Left lung (tissue), 14 donors: Measurements from ENCODE around the gene PROKR1. TPM values are rescaled to one million over a fixed set of nuclear protein-coding genes. Genes with fewer than 3 reads are reported as not detected.
"Not testable (repeated sequence)": the region's sequence is repeated elsewhere in the genome, so short reads cannot be mapped to it uniquely, and the experiment has no call there.

Experiments used
- ATAC-seq: fragments of 200-7000 bp; cut with Tn5 transposase; one replicate; pipeline ENCODE4 v1.9.1; 2020; ENCODE audit warnings: moderate library complexity
- DNase-seq, 4 donors: peaks; one replicate each; pipeline ENCODE4 v3.0.0-alpha.2; 2013 to 2020
- H3K27ac ChIP-seq, 2 donors: fragments of 200-600 bp; sonication (generic) in 1 of 2; one replicate each; pipeline versions ENCODE4 v1.5.0 to v1.8.0; 2020 to 2021
- H3K27me3 ChIP-seq, 2 donors: fragments of 200-600 bp; sonication (generic) in 1 of 2; one replicate each; pipeline versions ENCODE4 v1.5.0 to v1.8.0; 2020 to 2021
- H3K36me3 ChIP-seq, 2 donors: fragments of 200-600 bp; sonication (generic) in 1 of 2; one replicate each; pipeline versions ENCODE4 v1.5.0 to v1.8.0; 2020 to 2021
- H3K4me1 ChIP-seq, 2 donors: fragments of 200-600 bp; one replicate each; pipeline ENCODE4 v1.8.0; 2021
- H3K4me3 ChIP-seq, 2 donors: fragments of 200-600 bp; sonication (generic) in 1 of 2; one replicate each; pipeline versions ENCODE4 v1.5.0 to v1.8.0; 2020 to 2021; ENCODE audit warnings: mild to moderate bottlenecking in 1 of 2
- H3K9me3 ChIP-seq, 2 donors: fragments of 200-600 bp; sonication (generic) in 1 of 2; one replicate each; pipeline versions ENCODE4 v1.5.0 to v1.8.0; 2020 to 2021
- CTCF ChIP-seq, 2 donors: fragments of 200-600 bp; sonication (generic) in 1 of 2; IDR thresholded peaks; one replicate each; pipeline versions ENCODE4 v1.5.0 to v1.8.0; 2021; ENCODE audit warnings: antibody characterized with exemption in 2 of 2
- intact Hi-C, 2 donors: fragments of 100-400 bp; cut with DNase I; formaldehyde crosslinking; loops; one replicate each; pipeline versions ENCODE4 v1.11.2 to v1.14.2; 2022
- long read RNA-seq, 12 donors: library from polyadenylated mRNA in 2 of 12; unstranded in 2 of 12; transcript quantifications; one replicate each; pipeline ENCODE4 v2.0.0 and lab custom pipeline, GENCODE V29; 2019 to 2026
- polyA plus RNA-seq, 6 donors: library from polyadenylated mRNA; unstranded; fragments of 120-200 nt; gene quantifications; one replicate each; pipeline ENCODE4 v1.2.1, GENCODE V29; 2013; ENCODE audit not compliant: insufficient read length in 6 of 6
- total RNA-seq, 2 donors: library from RNA; stranded (reverse); fragmentation: NEBNext Ultra II Directional; extraction: Animal tissue kit (Norgen Biotek cat#: 25700); gene quantifications; one replicate each; pipeline ENCODE4 v1.2.1, GENCODE V29; 2021
- donor health status: DM: no; HTN: yes; CAD: no.
- donor health status: DM: no; HTN: no; CAD: no.

PROKR1 gene
- total RNA-seq = not detected
- polyA plus RNA-seq = under 1 TPM; 0.04 to 0.14 (median 0.09) TPM
- long read RNA-seq, donor 1 = 0 reads
- long read RNA-seq, donor 2 = 0 reads
- long read RNA-seq, donor 3 = 0 reads
- long read RNA-seq, donor 4 = 0 reads
- long read RNA-seq, donor 5 = 0 reads
- long read RNA-seq, donor 6 = 0 reads
- long read RNA-seq, donor 7 = 0 reads
- long read RNA-seq, donor 8 = 0 reads
- long read RNA-seq, donor 9 = 0 reads
- long read RNA-seq, donor 10 = 0 reads
- long read RNA-seq, donor 11 = 0 reads
- long read RNA-seq, donor 12 = 0 reads

- peaks cover 28 to 66% of the 10 kb centered on the region in 2 donors for H3K27me3 ChIP-seq
- no peaks in the 10 kb centered on the region for H3K36me3 ChIP-seq
- H3K9me3 ChIP-seq = no peaks in the 10 kb centered on the region
- intact Hi-C loops = no loop called here
- TF ChIP-seq CTCF (IDR thresholded peaks at IDR 0.05) = no peak
- ATAC-seq (peak; percentile 94), DNase-seq (peak; percentile 31 to 85 (median 53))
- H3K4me3 ChIP-seq = peak within 1 kb of the TSS; percentile 36 to 38
- no peak within 1 kb of the TSS for H3K27ac ChIP-seq
- H3K4me1 ChIP-seq = peaks cover 4 to 14% of the 10 kb centered on the region in 2 donors
These were observed at the start of gene PROKR1 for GRCh38 chr2:68643011-68643873. TSS of gene PROKR1 (plus strand) at chr2:68643579. CDS start at chr2:68645822, 2,243 bp downstream.

- peaks cover 0 to 10% of the 10 kb centered on the region in 2 donors for H3K4me1 ChIP-seq
- no peaks in the 10 kb centered on the region for H3K36me3 ChIP-seq
- no peak overlapping the region for H3K27ac ChIP-seq
- no peaks in the 10 kb centered on the region for H3K9me3 ChIP-seq
- no peaks in the 10 kb centered on the region for H3K27me3 ChIP-seq
- H3K4me3 ChIP-seq = no peak overlapping the region
- intact Hi-C loops = no loop called here
- ATAC-seq = no peak
- no peak for DNase-seq
- TF ChIP-seq CTCF (IDR thresholded peaks at IDR 0.05) = no peak
These were observed 49.3 kb upstream of the PROKR1 start for GRCh38 chr2:68594041-68594440.

- Histone ChIP-seq H3K27ac (no peak overlapping the region), H3K27me3 (no peaks in the 10 kb centered on the region), H3K4me3 (no peak overlapping the region), H3K4me1 (peaks cover 0 to 10% of the 10 kb centered on the region in 2 donors), H3K36me3 (no peaks in the 10 kb centered on the region), H3K9me3 (peaks cover 0 to 3% of the 10 kb centered on the region in 2 donors)
- intact Hi-C loops = no loop called here
- TF ChIP-seq CTCF (IDR thresholded peaks at IDR 0.05) = peak; percentile 81 to 84
- peak in 2 of 4 donors; percentile 20 to 41 for DNase-seq
- peak; percentile 89 for ATAC-seq
These were observed 48.5 kb upstream of the PROKR1 start for GRCh38 chr2:68594674-68595492.

- H3K27ac ChIP-seq, H3K9me3 ChIP-seq, H3K27me3 ChIP-seq, H3K36me3 ChIP-seq, H3K4me3 ChIP-seq, DNase-seq, intact Hi-C loops, ATAC-seq: not testable (repeated sequence)
- H3K4me1 ChIP-seq = peaks cover 0 to 10% of the 10 kb centered on the region in 2 donors
These were observed 47.9 kb upstream of the PROKR1 start for GRCh38 chr2:68595493-68595785.

GRCh38 chr2:68600495-68600894 is 42.9 kb upstream of the PROKR1 start:
- intact Hi-C loops, ATAC-seq, H3K27ac ChIP-seq, H3K4me1 ChIP-seq, H3K4me3 ChIP-seq, DNase-seq, H3K36me3 ChIP-seq, H3K27me3 ChIP-seq: not testable (repeated sequence)
- H3K9me3 ChIP-seq = peaks cover 0 to 24% of the 10 kb centered on the region in 2 donors
